GM13976 (cell line): ENCODE data around the gene CFAP100.

Source experiments
- DNase-seq: peaks from one replicate; pipeline ENCODE4 v3.0.0; 2012; ENCODE audit warnings: low spot score
- in situ Hi-C: fragments of 300-500 bp; cut with MboI; formaldehyde crosslinking; loops from one replicate; pipeline ENCODE4 v1.12.0; 2022; ENCODE audit warnings: low sequenced_read_pairs, mixed read lengths, inconsistent platforms; ENCODE audit not compliant: unreplicated experiment
- TF ChIP-seq, protein P1 (sequence below): IDR thresholded peaks from 2 replicates; pipeline ENCODE4 v1.5.1; 2012; ENCODE audit warnings: borderline replicate concordance, mild to moderate bottlenecking; ENCODE audit not compliant: insufficient read depth; ENCODE audit errors: extremely low read depth, missing control alignments, control extremely low read depth

The CFAP100 gene

DNA sequence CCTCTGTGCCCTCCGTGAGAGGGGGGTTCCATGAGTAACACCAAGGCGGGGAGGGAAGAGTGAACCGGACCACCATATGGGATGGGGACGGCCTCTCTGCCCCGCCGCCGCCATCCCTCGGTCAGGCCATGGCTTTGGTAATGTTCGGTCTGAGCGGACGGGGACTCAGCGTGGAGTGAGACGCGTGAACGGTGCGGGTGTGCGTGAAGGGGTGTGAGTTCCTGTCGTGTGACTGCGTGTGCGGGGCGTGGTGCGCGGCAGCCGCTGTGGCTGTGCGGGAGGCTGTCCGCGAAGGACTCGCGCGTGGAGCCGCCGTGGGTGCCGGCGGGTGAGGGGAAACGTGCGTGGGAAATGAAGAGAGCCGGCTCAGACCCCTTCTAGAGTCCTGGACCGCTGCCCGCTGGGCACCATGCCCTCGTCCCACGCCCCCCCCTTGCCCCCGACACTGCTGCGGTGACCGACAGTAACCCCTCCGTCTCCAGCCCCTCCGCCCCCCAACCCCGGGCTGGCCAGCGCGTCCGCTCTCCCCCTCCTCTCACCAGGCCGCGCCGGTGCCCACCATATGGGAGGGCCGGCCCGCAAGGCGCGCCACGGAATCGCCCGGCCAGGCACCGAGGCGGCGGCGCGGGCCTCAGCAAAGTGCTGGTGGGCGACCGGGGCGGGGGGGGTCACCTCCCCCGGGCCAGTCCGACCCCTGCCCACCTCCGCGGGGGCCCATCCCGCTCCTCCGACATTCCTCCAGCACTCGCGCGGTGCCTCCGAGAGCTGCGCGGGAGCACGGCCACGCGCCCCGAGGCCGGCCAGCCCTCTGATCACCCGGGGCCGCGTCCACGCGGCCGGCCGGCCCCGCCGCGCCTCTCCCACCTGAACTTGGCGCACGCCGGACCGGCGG is 38.1 kb upstream of the CFAP100 start:
- TF ChIP-seq, protein P1, sequence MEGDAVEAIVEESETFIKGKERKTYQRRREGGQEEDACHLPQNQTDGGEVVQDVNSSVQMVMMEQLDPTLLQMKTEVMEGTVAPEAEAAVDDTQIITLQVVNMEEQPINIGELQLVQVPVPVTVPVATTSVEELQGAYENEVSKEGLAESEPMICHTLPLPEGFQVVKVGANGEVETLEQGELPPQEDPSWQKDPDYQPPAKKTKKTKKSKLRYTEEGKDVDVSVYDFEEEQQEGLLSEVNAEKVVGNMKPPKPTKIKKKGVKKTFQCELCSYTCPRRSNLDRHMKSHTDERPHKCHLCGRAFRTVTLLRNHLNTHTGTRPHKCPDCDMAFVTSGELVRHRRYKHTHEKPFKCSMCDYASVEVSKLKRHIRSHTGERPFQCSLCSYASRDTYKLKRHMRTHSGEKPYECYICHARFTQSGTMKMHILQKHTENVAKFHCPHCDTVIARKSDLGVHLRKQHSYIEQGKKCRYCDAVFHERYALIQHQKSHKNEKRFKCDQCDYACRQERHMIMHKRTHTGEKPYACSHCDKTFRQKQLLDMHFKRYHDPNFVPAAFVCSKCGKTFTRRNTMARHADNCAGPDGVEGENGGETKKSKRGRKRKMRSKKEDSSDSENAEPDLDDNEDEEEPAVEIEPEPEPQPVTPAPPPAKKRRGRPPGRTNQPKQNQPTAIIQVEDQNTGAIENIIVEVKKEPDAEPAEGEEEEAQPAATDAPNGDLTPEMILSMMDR: no peak
- in situ Hi-C loops: no loop called here
- DNase-seq: no peak

DNA sequence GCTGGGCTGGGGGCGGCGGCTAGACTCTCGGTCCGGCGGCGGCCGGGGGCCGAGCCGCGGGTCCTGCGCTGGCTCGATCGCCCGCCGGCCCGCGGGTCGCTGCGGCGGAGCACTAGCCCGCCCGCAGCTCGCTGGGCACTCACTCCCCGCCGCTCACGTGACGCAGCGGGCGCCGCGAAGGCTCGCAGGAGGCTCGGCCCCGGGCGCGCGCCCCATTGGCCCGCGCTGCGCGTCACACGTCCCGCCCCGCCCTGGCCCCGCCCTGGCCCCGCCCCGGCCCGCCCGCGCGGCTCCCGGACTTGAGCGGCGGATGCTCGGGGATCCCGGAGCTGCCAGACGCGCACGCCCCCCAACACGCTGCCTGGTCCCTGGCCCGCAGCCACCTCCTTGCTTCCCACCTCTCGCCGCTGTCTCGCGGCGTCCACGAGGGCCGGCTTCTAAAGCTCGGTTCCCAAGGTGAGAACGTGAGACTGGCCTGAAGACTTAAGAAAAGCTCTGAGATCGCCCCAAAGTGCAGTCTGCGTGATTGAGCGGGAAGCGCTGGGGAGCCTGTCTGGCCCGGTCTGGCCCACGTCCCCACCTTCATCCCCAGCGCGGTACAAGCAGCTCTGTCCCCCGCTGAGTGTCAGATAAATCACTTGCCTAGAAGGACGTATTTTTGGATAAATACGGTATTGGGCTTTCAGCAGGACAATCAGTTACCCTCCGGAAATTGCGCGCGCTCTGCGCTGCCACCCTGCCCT is 37.2 kb upstream of the CFAP100 start, which contains the start of gene KLF15:
TSS of gene KLF15 (minus strand) at position 114 of the 743 bp plus-strand sequence. CDS start 4,486 bp downstream, outside the sequence.
- in situ Hi-C loops: no loop called here
- peak; percentile 96 for DNase-seq
- TF ChIP-seq, protein P1: no peak

DNA sequence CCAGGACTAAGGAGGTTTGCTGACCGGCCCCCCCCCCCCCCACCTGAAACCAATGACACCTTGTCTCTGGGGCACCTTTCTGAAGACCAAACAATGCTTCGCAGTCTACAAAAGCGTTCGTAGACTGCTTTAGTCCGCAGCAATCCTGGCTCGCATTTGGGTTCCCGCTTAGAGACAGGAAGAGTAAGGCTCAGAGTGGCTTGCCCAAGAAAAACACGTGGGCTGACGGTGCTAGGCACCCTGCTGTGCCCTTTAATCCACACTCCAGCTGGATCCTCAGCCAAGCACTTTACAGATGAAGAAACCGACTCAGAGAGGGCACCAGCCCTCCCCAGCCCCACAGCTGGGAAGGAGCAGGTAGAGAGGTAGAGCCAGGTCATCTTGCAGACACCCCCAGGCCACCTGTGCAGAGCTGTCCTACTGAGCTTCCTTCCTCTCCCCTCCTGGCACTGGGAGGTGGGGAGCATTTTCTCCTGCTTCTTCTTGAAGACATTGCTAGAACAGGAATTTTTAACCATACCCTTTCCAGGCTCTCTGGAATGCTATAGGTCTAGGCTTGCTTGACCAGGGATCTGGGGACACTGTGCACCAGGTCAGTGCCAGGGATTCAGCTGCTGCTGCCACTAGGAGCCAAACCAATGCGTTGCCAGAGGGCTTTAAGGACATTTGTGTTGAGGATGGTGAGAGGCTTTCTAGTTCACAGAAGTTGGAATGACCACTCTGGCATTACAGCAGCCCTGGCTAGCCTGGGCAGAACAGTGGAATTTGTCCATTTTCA is 36.5 kb upstream of the CFAP100 start:
- DNase-seq: no peak
- in situ Hi-C loops: no loop called here
- TF ChIP-seq, protein P1: no peak

DNA sequence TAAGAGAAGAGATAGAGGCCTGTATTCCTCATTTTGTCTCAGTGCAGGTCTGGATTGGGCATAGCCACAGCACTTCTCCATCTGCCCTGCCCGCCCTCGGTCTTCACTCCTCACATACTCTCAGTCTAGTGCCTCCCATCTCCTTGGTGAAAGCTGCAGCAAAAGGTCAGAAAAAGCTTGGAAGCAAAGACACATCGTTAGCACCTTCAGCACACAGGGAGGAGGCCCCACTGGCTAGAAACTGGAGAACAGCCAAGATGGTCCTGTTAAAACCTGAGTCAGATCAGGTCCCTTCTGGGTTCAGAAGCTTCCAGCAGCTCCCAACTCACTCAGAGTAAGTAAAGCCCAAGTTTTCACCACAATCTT is 35.9 kb upstream of the CFAP100 start:
- TF ChIP-seq, protein P1: no peak
- no peak for DNase-seq
- in situ Hi-C loops: no loop called here

DNA sequence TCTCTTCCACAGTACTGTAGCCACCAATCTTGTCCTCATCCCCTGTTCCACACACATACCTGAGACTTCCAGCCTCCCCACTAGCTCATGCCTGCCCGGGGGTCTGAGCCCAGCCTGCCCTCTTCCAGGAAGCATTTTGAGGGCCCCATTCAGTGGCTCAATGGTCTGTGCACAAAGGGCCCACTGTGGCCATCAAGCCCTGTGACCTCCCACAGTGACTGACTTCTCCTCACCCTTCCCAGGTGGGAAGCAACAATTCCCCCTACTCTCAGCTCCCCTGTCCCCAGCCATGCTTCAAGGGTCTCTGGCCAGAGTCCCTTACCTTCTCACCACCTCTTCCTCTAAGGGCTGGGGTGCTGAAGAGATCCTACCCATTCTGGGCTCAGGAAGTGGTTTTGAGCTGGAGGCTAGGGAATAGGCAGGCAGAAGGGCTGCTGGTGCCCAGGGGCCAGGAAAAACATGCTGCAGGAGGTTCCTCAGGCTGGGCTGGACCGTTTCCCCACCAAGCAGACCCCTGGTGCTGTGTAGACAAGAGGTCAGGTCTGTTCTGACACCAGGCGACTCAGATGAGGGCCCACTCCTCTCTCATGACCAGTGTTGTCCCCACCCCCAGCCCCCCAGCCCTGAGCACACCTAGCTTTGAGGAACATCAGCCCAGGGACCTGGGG is 34.5 kb upstream of the CFAP100 start:
- in situ Hi-C loops: no loop called here
- TF ChIP-seq, protein P1: no peak
- no peak for DNase-seq

DNA sequence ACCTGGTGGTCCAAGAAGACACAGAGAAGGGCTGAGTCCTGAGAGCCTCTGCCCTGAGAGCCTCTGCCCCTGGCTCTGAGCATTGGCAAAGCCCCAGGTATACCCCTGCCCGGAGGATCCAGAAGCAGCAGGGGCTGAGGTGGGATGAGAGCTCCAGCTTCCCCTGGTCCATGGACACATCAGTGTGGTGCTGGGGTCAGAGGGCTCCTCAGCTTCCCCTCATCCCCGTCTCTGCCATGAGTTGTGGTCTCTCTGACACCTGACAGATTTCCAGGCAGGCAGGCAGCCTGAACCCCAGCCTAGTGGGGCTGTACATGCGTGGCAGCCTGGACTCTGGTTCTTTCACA is 34.0 kb upstream of the CFAP100 start:
- in situ Hi-C loops: no loop called here
- no peak for DNase-seq
- TF ChIP-seq, protein P1: no peak
